Measurements from ENCODE around the gene SORCS2.

Gene SORCS2

DNA sequence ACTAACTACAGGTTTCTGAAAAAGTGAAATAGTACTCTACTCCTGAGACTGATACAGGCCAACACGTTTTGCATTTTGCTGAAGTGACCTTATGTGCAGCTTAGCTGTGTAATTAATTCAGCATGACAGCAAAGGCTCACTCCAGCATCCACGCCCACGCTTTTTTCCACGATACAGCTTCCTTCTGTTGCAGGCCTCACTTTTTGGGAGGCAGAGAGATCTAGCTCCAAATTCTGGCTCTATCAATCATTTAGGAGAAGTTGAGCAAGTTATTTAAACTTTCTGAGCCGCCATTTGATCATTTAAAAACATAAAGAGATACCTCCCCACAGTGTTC, 587.1 kb downstream of the SORCS2 start:
- Histone ChIP-seq H4K20me1 (ENCODE audit: insufficient read depth, low read length) (no peaks in the 10 kb centered on the region), H3K27ac (ENCODE audit: low read length) (no peak overlapping the region), H3K9me3 (ENCODE audit: insufficient read depth, low read length, severe bottlenecking) (no peaks in the 10 kb centered on the region), H3K27me3 (ENCODE audit: insufficient read depth, low read length, poor library complexity) (peaks cover 8% of the 10 kb centered on the region), H3K79me2 (ENCODE audit: insufficient read depth, low read length) (no peaks in the 10 kb centered on the region), H3K9ac (ENCODE audit: low read depth, low read length) (no peak overlapping the region), H3K36me3 (ENCODE audit: insufficient read depth, low read length) (no peaks in the 10 kb centered on the region), H3K4me1 (ENCODE audit: insufficient read depth, low read length) (peaks cover 7% of the 10 kb centered on the region; the same call in 1 of the 2 replicates), H3K4me3 (ENCODE audit: low read depth in 1 of 2, low read length in 2 of 2) (no peak overlapping the region), H3K4me2 (ENCODE audit: insufficient read depth, low read length) (no peak overlapping the region), H2AFZ (ENCODE audit: low read depth, low read length) (peak overlapping the region; percentile 17; the same call in 1 of the 2 replicates)
- no peak for ATAC-seq (ENCODE audit: insufficient read depth, low read depth)
- no peak for DNase-seq
- TF ChIP-seq CTCF (IDR thresholded peaks at IDR 0.05; ENCODE audit: borderline replicate concordance, extremely low read depth, low read length, poor library complexity, severe bottlenecking) (no peak), EZH2 (IDR thresholded peaks at IDR 0.05; ENCODE audit: borderline replicate concordance, low read depth, low read length, severe bottlenecking) (no peak)

DNA sequence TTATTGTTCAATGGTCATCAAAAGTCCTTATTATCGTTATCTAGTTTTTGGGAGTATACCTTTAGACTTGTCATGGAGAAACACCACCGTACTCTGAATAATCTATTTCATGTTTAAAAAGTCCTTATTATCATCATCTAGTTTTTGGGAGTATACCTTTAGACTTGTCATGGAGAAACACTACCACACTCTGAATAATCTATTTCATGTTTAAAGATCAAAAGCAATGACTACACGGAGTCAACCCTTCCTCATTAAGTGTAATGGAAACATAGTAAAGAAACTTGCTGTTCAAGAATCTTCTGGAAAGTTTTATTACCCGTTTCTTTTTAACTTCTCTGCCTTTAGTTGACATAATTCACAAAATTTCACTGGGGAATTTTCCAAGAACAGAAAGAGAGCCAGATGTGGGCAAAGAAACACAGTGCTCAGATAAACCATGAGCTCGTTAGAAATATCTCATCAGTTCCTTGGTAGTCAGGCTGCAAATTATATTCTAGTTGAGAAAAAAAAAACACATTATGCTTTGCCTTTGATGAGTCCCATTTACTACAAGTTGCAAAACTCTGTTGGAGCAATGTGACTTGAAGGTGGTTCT, 588.5 kb downstream of the SORCS2 start:
- ATAC-seq (ENCODE audit: insufficient read depth, low read depth) (no peak), DNase-seq (no peak)
- Histone ChIP-seq H3K4me2 (ENCODE audit: insufficient read depth, low read length) (no peak overlapping the region), H3K4me1 (ENCODE audit: insufficient read depth, low read length) (peaks cover 7% of the 10 kb centered on the region; the same call in 1 of the 2 replicates), H3K27ac (ENCODE audit: low read length) (no peak overlapping the region), H3K79me2 (ENCODE audit: insufficient read depth, low read length) (no peaks in the 10 kb centered on the region), H3K36me3 (ENCODE audit: insufficient read depth, low read length) (no peaks in the 10 kb centered on the region), H2AFZ (ENCODE audit: low read depth, low read length) (no peak overlapping the region), H4K20me1 (ENCODE audit: insufficient read depth, low read length) (no peaks in the 10 kb centered on the region), H3K4me3 (ENCODE audit: low read depth in 1 of 2, low read length in 2 of 2) (no peak overlapping the region), H3K9ac (ENCODE audit: low read depth, low read length) (no peak overlapping the region), H3K9me3 (ENCODE audit: insufficient read depth, low read length, severe bottlenecking) (no peaks in the 10 kb centered on the region), H3K27me3 (ENCODE audit: insufficient read depth, low read length, poor library complexity) (peaks cover 5% of the 10 kb centered on the region)
- no peak for TF ChIP-seq CTCF (IDR thresholded peaks at IDR 0.05; ENCODE audit: borderline replicate concordance, extremely low read depth, low read length, poor library complexity, severe bottlenecking)
- TF ChIP-seq EZH2 (IDR thresholded peaks at IDR 0.05; ENCODE audit: borderline replicate concordance, low read depth, low read length, severe bottlenecking) = no peak

DNA sequence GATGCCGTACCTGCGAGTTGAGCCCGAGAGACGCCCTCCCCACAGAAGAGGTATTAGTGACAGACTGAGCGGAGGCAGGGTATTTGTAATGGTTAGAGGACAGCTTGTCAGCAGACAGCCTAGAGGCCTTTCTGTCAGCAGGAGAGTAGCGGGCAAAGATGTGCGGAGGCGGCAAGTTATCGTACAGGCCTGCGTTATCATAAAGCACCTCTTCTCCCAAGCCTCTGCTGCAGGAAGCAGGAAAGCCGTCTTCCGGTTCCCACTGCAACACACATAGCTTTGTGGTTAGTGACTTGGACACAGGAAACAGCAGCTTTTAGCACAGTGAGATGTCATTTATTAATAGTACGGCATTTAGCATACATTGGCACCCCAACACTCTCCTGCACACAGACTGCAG, 589.0 kb downstream of the SORCS2 start:
- no peaks in the 10 kb centered on the region for H3K36me3 ChIP-seq (ENCODE audit: insufficient read depth, low read length)
- H3K4me2 ChIP-seq (ENCODE audit: insufficient read depth, low read length) = no peak overlapping the region
- ATAC-seq (ENCODE audit: insufficient read depth, low read depth) (no peak), DNase-seq (no peak)
- H3K9me3 ChIP-seq (ENCODE audit: insufficient read depth, low read length, severe bottlenecking) = no peaks in the 10 kb centered on the region
- H3K4me1 ChIP-seq (ENCODE audit: insufficient read depth, low read length) = peaks cover 7% of the 10 kb centered on the region; the same call in 1 of the 2 replicates
- H3K27ac ChIP-seq (ENCODE audit: low read length) = no peak overlapping the region
- peaks cover 5% of the 10 kb centered on the region for H3K27me3 ChIP-seq (ENCODE audit: insufficient read depth, low read length, poor library complexity)
- H3K4me3 ChIP-seq (ENCODE audit: low read depth in 1 of 2, low read length in 2 of 2) = no peak overlapping the region
- H4K20me1 ChIP-seq (ENCODE audit: insufficient read depth, low read length) = no peaks in the 10 kb centered on the region
- no peak overlapping the region for H3K9ac ChIP-seq (ENCODE audit: low read depth, low read length)
- no peak overlapping the region for H2AFZ ChIP-seq (ENCODE audit: low read depth, low read length)
- no peak for TF ChIP-seq CTCF (IDR thresholded peaks at IDR 0.05; ENCODE audit: borderline replicate concordance, extremely low read depth, low read length, poor library complexity, severe bottlenecking)
- no peak for TF ChIP-seq EZH2 (IDR thresholded peaks at IDR 0.05; ENCODE audit: borderline replicate concordance, low read depth, low read length, severe bottlenecking)
- H3K79me2 ChIP-seq (ENCODE audit: insufficient read depth, low read length) = no peaks in the 10 kb centered on the region
